HG03175 (cell line): ENCODE data around the gene SULT1A2.
"Not testable (repeated sequence)": the region's sequence is repeated elsewhere in the genome, so short reads cannot be mapped to it uniquely, and the experiment has no call there.

Source experiments
- ATAC-seq: cut with Tn5 transposase; IDR thresholded peaks from one replicate; pipeline ENCODE4 v1.9.1; 2021; ENCODE audit warnings: mild to moderate bottlenecking, moderate library complexity; ENCODE audit not compliant: unreplicated experiment

Gene SULT1A2

DNA sequence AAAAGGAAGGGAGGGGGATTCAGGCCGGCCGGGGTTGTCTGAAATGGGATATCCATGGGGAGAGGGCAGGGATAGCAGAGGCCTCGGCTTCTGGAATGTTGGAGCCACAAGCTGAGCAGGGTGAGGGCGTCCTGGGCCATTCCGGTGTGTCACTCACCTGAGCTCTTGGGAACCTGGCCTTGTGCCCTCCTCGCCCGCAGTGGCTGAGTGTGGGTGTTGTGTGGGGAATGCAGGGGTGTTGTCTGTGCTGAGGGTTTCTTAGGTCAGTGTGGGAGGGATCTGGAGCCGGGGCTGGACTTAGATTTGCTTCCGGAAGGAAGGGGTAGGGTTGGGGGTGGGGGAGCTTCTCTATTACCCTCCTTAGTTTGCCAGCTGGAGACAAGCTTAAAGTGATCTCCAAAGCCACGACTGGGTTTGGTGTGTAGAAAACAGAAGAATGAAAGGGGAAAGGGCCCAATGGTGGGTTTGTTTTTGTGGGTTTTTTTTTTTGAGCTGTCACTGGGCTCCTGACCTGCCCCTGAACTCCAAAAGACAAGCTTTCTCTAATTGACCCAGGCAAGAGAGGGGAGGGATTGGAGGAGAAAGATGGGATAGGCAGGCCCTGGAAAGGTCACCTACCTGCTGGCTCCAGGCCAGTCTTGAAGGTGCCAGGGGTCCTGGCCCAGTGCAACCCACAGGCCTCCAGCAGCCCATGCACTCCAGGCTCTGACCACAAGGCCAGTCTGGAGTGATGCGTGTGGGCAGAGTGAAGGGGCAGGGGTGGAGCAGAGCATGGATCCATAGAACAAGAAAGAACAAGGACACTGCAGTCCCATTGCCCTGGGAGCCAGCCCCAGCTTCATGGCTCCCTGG is at the start of gene SULT1A2:
TSS of gene SULT1A2 (minus strand) at position 211 of the 852 bp plus-strand sequence. CDS start 1,120 bp downstream, outside the sequence.
- no peak for ATAC-seq

DNA sequence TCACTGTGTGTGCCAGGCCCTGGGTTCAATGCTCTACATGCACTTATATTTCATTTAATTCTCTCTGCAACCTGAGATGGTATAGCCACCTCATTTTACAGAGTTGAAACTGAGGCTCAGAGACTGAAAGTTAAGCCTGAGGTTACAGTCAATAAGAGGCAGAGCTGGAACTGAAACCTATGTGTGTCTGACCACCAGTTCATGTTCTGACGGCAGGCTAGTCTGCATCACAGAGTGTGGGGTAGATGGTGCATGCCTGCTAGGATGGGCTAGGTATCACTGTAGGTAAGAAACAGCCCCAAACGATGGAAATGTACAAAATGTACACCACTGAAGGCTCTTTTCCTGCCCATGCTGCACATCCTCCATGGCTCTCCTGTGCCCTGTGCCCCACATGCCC is 43.1 kb upstream of the SULT1A2 start:
- not testable (repeated sequence) for ATAC-seq

DNA sequence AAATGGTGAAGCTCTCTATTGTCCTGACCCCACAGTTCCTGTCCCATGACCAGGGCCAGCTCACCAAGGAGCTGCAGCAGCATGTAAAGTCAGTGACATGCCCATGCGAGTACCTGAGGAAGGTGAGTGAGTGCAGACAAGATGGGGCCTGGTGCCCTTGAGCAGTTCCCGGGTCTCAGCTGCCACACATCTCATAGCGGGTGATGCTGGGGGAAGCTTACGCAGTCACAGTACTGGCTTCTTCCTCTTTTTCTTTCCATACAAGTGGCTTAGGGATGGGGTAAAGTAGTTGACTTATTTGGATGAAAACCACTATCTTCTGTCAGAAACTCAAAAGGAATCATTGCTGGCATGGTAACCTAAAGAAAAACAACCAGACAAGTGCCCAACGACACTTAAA is 41.5 kb upstream of the SULT1A2 start:
- not testable (repeated sequence) for ATAC-seq

DNA sequence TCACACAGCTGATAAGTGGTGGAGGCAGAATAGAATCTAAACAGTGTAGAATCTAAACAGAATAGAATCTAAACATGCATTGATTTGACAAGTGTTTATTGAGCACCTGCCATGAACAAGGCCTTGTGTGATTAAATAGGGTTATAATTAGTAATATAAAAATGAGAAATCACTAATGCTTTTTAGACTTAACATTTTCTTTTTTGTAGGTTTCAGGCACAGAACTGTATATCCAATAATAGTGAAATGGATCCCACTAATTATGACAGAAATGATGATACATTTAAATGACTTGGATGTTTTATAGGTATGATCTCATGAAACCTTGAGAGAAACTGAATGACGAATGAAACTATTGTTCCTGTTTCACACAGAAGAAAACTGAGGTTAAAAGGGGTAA is 40.9 kb upstream of the SULT1A2 start, which contains the start of gene NPIPB8:
TSS of gene NPIPB8 (plus strand) at position 301 of the 400 bp plus-strand sequence. CDS start 296 bp downstream, outside the sequence.
- not testable (repeated sequence) for ATAC-seq

DNA sequence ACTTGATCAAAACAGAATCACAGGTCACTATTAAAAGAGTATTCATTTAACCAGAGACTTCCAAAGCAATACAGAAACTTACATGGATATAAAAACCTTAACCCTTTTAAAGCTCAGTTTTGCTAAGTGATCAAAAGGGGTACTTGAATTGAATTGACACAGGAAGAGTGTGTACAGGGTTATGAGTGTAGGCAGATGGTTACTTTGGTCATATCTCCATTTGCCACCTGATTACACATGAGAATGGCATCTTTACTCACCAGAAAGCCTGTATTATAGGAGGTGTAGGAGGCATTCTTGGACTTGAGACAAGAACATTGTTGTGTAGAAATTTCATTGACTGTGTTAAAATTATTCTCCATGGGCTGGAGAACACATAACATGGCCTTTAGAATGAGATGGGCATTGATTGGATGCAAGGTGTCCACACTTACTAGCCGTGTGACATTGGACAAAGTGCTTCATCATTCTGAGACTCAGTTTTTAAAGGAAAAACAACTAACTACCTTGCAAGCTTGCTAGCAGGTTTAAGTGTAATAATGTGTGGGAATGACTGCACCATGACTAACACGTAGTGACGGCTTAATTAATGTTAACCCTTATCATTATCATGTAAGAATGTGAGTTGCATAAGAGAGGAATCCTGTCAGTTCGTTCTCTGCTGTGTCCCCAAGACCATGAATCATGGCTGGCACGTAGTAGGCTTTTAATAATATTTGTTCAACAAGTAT is 39.4 kb upstream of the SULT1A2 start:
- ATAC-seq: not testable (repeated sequence)

DNA sequence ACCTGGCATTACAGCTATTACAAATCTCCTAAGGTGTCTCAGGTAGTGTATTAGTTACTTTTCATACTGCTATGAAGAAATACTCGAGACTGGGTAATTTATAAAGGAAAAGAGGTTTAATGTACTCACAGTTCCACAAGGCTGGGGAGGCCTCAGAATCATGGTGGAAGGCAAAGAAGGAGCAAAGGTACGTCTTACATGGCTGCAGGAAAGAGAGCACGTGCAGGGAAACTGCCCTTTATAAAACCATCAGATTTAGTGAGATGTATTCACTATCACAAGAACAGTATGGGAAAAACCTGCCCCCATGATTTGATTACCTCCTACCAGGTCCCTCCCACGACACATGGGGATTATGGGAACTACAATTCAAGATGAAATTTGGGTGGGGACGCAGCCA is 34.1 kb upstream of the SULT1A2 start:
- ATAC-seq: not testable (repeated sequence)

DNA sequence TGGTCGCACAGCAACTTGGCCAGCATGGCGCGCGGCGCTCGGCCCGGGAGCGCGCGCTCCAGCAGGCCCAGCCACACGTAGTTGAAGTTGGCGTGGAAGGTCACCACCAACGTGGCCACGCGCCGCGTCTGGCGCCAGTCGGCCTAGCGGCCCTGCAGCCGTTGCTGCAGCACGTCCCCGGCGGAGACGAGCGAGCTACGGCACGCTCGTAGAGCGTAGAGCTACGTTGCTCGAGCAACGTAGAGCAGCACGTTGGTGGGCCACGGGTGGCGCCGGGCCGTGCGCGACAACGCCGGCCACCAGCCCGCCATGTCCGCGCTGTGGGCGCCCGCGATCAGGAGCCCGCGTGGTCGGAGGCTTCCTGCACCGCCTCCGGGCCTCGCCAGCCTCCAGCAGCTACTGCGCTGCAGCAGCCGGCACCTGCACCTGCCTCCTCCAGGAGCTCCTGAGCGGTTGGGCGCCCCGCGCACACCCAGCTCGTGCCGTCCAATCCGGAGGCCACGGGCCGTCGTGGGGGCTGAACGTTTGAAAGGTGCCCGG is 26.4 kb upstream of the SULT1A2 start:
- no peak for ATAC-seq

DNA sequence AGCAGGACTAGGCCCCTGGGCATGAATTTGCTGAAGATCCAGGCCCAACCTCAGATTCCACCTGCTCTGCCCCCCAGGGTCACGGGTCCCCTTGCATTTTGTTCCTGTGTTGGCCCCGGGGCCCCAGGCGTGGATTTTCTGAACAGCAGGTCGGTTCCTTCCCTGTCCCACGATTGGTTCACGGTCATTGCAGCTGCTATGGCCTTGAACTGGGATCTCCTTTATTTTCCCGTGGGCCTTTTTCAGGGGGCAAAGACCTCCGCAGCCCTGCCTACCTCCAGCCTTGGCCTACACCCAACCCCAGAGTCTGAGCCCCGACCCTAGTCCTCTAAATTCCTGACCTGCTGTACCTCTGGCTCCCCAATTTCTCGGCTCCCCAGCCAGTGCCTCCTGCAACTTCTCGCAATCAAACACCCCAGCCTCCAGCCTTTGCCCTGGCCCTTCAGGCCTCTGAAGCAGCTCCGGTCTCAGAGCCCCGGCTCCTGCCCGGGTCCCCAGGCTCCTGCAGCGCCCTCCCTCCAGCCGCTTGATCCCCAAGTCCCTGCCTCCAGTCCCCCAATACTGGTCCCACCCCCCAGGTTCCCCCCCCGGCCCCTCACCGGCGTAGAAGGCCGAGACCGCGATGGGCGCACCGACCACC is 25.8 kb upstream of the SULT1A2 start:
- not testable (repeated sequence) for ATAC-seq

DNA sequence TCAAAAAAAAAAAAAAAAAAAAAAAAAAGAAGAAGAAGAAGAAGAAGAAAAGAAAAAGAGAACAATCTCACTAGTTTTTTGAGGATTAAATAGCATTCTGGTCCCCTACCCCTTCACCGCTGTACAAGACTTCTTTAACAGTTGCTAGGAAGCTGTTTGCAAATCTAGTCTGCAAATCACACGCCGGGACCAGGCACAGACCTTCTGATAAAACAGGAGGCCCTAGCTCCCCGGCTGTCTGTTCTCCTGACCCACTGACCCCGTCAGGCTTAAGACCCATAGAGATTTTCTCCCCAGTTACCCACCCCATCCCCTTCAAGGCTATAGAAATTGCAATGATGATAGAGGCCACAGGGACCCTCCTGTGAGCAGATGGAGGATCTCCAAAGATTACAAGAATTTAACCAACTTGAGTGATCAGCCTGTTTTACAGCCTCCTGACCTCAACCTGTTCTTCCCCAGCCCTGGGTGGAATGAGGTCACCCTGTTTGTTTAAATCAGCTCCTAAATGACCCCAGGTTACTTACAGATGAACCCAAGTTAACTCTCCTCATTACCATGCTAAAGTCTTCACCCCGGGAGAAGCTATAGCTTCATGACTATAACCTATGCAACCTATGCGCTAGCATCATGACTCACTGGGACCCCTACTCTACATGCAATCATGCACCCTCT is 24.8 kb upstream of the SULT1A2 start:
- no peak for ATAC-seq

DNA sequence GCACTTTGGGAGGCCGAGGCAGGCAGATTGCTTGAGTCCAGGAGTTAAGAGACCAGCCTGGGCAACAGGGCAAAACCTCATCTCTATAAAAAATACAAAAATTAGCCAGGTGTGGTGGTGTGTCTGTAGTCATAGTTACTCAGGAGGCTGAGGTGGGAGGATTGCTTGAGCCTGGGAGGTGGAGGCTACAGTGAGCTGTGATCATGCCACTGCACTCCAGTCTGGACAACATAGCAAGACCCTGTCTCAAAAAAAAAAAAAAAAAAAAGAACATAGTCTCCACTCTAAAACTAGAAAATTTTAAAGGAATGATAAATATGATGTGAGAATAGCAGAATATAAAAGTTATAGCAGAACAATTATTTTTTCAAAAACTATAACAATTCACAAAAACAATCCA is 23.5 kb upstream of the SULT1A2 start:
- not testable (repeated sequence) for ATAC-seq

DNA sequence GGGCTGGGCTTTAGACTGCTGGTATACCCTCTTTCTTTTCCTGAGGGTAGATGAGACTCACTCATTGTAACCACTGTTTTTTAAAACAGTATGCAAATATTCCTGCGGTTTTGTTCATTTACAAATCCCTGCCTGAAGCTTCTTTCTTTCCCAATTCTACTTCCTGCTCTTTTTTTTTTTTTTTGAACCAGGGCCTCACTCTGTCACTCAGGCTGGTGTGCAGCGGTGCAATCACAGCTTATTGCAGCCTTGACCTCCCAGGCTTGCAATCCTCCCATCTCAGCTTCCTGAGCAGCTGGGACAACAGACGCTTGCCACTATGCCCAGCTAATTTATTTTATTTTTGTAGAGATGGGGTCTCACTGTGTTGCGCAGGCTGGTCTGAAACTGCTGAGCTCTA is 21.0 kb upstream of the SULT1A2 start:
- ATAC-seq: no peak

DNA sequence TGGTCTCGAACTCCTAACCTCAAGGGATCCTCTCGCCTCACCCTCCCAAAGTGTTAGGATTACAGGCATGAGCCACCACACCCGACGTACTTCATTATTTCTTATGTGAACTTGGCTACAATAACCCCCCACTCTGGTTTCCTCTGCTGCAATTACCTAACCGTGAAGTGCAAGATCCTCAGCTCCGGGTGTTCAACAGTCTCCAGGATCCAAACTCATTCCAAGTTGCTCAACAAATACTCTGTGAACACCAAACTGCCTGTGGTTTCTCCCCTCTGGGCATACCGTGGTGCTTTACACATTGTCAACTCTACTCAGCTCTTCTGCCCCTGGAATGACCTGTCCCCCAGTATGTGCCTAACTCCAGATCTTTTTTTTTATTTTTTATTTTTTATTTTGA is 19.8 kb upstream of the SULT1A2 start:
- no peak for ATAC-seq

DNA sequence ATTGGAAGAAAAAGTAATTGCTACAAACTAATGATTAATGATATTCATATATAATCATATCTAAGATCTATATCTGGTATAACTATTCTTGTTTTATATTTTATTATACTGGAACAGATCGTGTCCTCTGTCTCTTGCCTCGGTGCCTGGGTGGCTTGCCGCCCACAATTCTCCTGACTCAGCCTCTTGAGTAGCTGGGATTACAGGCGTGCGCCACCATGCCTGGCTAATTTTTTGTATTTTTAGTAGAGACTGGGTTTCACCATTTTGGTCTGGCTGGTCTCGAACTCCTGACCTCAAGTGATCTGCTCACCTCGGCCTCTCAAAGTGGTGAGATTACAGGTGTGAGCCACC is 19.4 kb upstream of the SULT1A2 start:
- ATAC-seq: not testable (repeated sequence)

DNA sequence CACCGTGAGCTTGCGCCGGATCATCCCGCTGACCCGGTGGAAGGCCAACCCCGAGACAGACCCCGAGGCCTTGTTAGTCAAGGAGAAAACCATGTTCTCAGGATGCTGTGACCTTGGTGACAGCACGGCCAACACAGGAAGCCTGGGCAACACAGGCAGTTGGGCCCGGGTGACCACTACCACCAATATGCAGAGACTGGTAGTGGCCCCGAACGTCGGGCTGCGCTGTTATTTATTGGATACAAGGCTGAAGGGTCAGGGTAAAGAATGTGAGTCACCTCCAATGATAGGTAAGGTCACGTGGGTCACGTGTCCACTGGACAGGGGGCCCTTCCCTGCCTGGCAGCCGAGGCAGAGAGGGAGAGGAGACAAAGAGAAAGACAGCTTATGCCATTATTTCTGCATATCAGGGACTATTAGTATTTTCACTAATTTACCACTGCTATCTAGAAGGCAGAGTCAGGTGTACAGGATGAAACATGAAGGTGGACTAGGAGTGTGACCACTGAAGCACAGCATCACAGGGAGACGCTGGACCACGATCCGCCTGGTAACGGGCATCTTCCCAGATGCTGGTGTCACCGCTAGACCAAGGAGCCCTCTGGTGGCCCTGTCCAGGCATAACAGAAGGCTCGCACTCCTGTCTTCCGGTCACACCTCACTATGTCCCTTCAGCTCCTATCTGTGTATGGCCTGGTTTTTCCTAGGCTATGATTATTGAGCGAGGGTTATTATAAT is 18.8 kb upstream of the SULT1A2 start:
- ATAC-seq: not testable (repeated sequence)

DNA sequence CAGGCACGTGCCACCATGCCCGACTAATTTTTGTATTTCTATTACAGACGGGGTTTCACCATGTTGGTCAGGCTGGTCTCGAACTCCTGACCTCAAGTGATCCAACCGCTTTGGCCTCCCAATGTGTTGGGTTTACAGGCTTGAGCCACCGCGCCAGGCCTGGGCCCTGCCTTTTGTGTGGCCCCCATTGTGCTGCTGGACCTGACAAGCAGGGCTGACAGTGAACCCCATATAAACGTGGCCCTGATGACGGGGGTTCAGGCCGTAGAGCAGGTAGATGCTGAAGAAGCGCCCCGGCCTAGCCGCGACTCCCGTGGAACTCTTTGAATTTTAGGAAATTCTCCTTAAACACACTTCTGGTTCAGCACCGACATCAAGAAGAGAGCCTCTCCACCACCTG is 17.7 kb upstream of the SULT1A2 start:
- not testable (repeated sequence) for ATAC-seq

DNA sequence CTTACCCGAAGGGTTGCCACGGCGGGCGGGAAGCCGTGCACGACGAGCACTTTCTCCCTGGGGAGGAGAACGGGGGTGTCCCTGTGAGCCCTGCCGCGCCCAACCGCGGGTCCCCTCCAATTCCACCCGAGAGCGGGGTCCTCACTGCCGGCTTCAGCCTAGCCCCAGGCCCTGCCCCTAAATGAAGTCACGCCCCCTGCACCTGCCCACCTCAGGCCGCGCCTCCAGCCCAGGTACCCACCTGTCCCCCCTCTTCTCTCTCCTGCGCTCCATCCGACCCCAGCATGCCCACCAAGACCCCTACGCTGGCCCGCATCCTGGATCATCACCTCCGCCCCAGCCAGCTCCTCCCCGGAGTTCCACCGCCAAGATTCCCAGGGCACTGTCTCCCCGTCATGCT is 17.1 kb upstream of the SULT1A2 start:
- ATAC-seq: not testable (repeated sequence)

DNA sequence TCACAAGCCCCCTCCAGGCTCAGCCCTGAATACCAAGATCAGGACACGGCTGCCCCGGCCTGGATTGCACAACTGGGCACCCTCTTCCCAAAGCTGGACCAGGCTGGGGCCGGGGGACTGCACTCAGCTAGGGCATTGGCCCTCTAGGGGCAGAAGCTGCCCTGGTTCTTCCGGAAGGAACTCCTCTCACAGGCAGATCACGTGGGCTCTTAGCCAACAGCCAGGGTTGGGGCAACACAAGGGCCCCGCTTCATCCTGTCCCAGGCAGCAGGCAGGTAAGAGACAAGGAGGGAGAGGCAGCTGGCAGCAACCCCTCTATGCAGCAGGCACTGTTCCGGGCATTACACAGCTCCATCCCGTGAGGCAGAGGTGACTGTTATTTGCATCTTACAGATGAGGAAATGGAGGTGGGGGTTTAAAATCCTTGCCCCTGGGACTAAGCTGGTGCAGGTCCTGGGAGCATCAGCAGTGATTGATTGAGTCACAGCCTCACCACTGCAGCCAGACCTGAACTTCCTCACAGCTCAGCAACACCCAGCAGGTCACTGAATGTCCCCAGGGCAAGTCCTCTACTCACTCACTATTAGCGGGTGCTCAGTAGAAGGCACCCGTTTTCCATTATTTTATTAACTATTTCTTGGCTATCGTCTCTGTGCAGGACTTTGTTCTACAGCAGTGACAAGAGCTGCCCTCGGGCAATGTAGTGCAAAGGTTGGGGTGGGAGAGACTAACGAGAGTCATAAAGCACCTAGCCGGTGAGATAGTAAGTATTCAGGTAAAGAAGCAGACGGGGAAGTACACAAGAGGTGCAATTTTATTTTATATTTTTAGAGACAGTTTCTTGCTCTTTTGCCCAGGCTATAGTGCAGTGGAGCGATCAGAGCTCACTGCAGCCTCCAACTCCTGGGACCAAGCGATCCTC is 15.8 kb upstream of the SULT1A2 start:
- ATAC-seq: peak; percentile 61

DNA sequence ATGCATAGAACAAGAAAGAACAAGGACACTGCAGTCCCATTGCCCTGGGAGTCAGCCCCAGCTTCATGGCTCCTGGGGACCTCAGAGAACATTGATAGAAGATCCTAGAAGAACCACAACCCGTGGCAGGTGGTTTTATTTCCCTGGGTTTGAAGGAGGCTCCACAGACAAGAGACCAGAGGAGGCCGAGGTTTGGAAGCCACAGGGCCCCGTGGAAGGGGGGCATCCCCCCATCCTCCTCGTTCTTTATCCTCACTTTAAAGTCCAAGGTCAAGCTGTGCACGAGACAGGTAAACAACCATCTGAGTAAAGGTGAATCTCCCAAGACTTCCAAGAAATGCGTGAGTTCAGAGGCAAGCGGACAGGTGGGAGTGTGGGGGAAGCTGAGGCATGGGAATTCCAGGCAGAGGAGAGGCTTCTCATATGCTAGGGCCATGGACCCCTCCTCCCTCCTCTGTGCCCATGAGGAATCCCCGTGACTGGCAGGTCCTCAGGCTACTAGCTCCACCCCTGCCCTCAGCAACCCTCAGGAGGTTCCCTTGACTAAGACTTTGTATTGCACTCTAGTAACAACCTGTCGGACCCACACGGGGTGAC is 13.8 kb upstream of the SULT1A2 start:
- no peak for ATAC-seq
